PC-3 (cell line): ENCODE results near the gene ERG28.

Experiments used
- EZH2 ChIP-seq: fragments of 300-600 bp; sonication (generic); IDR thresholded peaks from one replicate; pipeline ENCODE4 v1.6.1; 2017; ENCODE audit warnings: antibody characterized with exemption, mild to moderate bottlenecking, low read length; ENCODE audit not compliant: unreplicated experiment
- EZH2phosphoT487 ChIP-seq: fragments of 300-600 bp; sonication (generic); IDR thresholded peaks from 2 replicates; pipeline ENCODE4 v1.6.1; 2018; ENCODE audit warnings: mild to moderate bottlenecking, antibody characterized with exemption, low read length, borderline replicate concordance
- TF ChIP-seq, protein P1 (sequence below): fragments of 300-600 bp; sonication (generic); conservative IDR thresholded peaks from 2 replicates; pipeline ENCODE4 v1.5.1; 2017; ENCODE audit warnings: antibody characterized with exemption, low read depth, mild to moderate bottlenecking, low read length

- TF ChIP-seq, protein P1, sequence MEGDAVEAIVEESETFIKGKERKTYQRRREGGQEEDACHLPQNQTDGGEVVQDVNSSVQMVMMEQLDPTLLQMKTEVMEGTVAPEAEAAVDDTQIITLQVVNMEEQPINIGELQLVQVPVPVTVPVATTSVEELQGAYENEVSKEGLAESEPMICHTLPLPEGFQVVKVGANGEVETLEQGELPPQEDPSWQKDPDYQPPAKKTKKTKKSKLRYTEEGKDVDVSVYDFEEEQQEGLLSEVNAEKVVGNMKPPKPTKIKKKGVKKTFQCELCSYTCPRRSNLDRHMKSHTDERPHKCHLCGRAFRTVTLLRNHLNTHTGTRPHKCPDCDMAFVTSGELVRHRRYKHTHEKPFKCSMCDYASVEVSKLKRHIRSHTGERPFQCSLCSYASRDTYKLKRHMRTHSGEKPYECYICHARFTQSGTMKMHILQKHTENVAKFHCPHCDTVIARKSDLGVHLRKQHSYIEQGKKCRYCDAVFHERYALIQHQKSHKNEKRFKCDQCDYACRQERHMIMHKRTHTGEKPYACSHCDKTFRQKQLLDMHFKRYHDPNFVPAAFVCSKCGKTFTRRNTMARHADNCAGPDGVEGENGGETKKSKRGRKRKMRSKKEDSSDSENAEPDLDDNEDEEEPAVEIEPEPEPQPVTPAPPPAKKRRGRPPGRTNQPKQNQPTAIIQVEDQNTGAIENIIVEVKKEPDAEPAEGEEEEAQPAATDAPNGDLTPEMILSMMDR = no peak
- TF ChIP-seq EZH2phosphoT487 (no peak), EZH2 (no peak)
Measured at GRCh38 chr14:75655235-75655634, 5.4 kb downstream of the ERG28 start.
